Activated CD8-positive, alpha-beta T cell treated with anti-CD3 and anti-CD28 coated beads, Interleukin-2, amount 10 ng/mL, durations not matched to agents 7 days and 5 days (primary cell): ENCODE measurements around the gene CD200R1. TPM values are rescaled to one million over a fixed set of nuclear protein-coding genes. Genes with fewer than 3 reads are reported as not detected.

Source experiments
- ATAC-seq: fragments of 150-1000 bp; cut with Tn5 transposase; one replicate; pipeline ENCODE4 v1.10.0; 2021; ENCODE audit warnings: moderate library complexity
- CTCF ChIA-PET: fragments of 350-600 bp; sonication (Branson Sonifier 250); formaldehyde crosslinking; loops from one replicate; lab custom pipeline; 2021; ENCODE audit warnings: antibody characterized with exemption; lab: Charles Lee
- POLR2A ChIA-PET: fragments of 350-600 bp; sonication (Branson Sonifier 250); formaldehyde crosslinking; loops from one replicate; lab custom pipeline; 2021; ENCODE audit warnings: antibody characterized with exemption; lab: Charles Lee
- DNase-seq: peaks from one replicate; pipeline ENCODE4 v3.0.0-alpha.2; 2020
- H3K27ac Mint-ChIP-seq: one replicate; pipeline ENCODE4 v1.8.0; 2021; ENCODE audit warnings: mild to moderate bottlenecking, mixed read lengths
- H3K27me3 Mint-ChIP-seq: one replicate; pipeline ENCODE4 v1.8.0; 2021; ENCODE audit warnings: low read depth, mixed read lengths
- H3K36me3 Mint-ChIP-seq: one replicate; pipeline ENCODE4 v1.8.0; 2021; ENCODE audit warnings: low read depth, mixed read lengths
- H3K4me1 Mint-ChIP-seq: one replicate; pipeline ENCODE4 v1.8.0; 2021; ENCODE audit warnings: low read depth, mixed read lengths
- H3K4me3 Mint-ChIP-seq: one replicate; pipeline ENCODE4 v1.8.0; 2021; ENCODE audit warnings: mild to moderate bottlenecking, mixed read lengths
- H3K9me3 Mint-ChIP-seq: one replicate; pipeline ENCODE4 v1.8.0; 2022; ENCODE audit warnings: mixed read lengths; ENCODE audit not compliant: insufficient read depth
- total RNA-seq, 2 experiments: library from RNA; stranded (reverse); gene quantifications; one replicate each; pipeline ENCODE4 v1.2.3, GENCODE V29; 2021

The CD200R1 gene
- total RNA-seq, 2 experiments from 2014 or later: 6.4 to 7.8 TPM

DNA sequence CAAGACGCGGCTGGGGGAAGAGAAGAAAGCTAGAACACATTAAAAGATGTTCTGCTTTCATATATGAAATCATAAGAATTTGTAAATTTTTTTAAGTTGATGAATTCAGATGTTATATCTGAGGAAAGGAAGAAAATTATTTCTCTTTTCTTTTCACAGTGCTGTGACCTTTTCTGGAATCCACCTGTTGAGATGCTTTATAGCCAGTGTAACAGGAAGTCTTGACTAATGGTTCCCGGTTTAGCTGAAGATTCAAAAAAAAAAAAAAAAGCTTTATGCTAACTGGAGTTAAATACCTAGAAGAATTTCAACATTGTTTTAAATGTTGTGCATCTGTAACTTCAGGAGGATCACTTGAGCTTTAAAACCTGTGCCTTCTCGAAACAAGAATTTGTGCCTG lies 25.8 kb upstream of the CD200R1 start:
- Mint-ChIP-seq H3K36me3 (peaks cover 81% of the 10 kb centered on the region), H3K27me3 (no peaks in the 10 kb centered on the region), H3K27ac (peak overlapping the region; percentile 46), H3K4me3 (no peak overlapping the region), H3K4me1 (peaks cover 47% of the 10 kb centered on the region), H3K9me3 (no peaks in the 10 kb centered on the region)
- CTCF ChIA-PET: interaction anchor here (0.9 to 3.7 kb wide), 7 partner anchors 8 to 358 kb away, joined by 3 to 19 read pairs (median 6); partner anchors contain the start of gene GTPBP8
- POLR2A ChIA-PET: interaction anchor here (3.2 kb wide), 1 partner anchor 9 kb away, joined by 21 read pairs; the partner anchor contains the start of gene GTPBP8
- no peak for DNase-seq
- no peak for ATAC-seq

DNA sequence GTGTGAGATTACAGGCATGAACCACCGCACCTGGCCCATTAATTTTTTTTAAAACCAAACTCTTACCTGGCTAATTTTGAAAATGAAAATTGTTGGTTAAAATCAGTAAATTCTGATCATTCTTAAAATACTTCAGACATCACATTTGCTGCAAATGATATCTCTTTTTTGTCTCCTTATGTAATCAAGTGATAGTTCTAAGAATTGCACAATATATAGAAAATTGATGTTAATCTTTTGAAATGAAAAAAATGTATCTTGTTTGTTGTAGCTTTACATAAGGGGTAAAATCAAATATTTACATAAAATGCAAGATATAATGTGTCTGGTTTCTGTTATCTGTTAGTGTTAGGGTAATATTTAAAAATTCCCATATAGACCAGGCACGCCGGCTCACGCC lies 20.9 kb upstream of the CD200R1 start:
- no peaks in the 10 kb centered on the region for H3K27me3 Mint-ChIP-seq
- H3K36me3 Mint-ChIP-seq: peaks cover 56% of the 10 kb centered on the region
- ATAC-seq (no peak), DNase-seq (no peak)
- H3K27ac Mint-ChIP-seq: no peak overlapping the region
- CTCF ChIA-PET: interaction anchor here (1.2 kb wide), 1 partner anchor 12 kb away, joined by 3 read pairs; no protein-coding TSS in a partner anchor
- no peaks in the 10 kb centered on the region for H3K9me3 Mint-ChIP-seq
- peaks cover 42% of the 10 kb centered on the region for H3K4me1 Mint-ChIP-seq
- POLR2A ChIA-PET: interaction anchor here (1.2 kb wide), 1 partner anchor 17 kb away, joined by 3 read pairs; no protein-coding TSS in a partner anchor
- H3K4me3 Mint-ChIP-seq: no peak overlapping the region

DNA sequence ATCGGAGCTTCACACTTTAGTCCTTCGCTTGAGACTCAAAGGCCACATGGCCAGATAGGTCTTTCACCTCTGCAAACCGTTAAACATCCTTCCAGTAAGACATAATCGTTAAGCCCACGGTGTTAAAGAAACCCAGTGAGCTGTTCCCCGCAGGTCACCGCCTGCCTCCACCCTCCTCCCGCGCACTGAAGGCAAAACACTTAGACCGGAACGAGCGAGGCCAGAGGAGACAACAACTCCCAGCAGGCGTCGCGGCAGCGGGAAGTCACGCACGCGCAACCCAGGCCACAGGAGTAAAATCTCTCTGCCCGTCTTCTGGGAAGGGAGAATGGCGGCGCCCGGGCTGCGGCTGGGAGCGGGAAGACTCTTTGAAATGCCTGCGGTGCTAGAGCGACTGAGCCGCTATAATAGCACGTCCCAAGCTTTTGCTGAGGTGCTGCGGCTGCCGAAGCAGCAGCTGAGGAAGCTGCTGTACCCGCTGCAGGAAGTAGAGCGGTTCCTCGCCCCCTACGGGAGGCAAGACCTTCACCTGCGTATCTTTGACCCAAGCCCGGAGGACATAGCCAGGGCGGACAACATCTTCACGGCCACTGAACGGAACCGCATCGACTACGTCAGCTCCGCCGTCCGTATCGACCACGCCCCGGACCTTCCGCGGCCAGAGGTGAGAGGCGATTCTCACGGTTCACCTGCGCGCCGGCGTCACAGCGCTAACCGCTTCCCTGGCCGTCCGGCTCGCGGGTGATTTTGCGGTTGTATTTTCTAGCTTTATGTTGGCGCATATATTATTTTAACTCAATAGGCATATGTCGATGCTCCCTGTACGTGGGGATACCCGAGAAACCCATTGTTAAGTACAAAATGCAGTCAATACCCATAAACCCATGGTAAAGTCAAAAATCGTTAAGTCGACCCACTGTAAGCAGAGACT lies 16.0 kb upstream of the CD200R1 start, which contains the start of gene GTPBP8:
TSS of gene GTPBP8 (plus strand) at position 313 of the 931 bp plus-strand sequence. CDS start at position 329, 16 bp downstream.
- peaks cover 58% of the 10 kb centered on the region for H3K4me1 Mint-ChIP-seq
- no peaks in the 10 kb centered on the region for H3K9me3 Mint-ChIP-seq
- peaks cover 26% of the 10 kb centered on the region for H3K36me3 Mint-ChIP-seq
- ATAC-seq (peak; percentile 95), DNase-seq (peak; percentile 90)
- peak within 1 kb of the TSS; percentile 98 for H3K27ac Mint-ChIP-seq
- CTCF ChIA-PET: interaction anchor here (0.7 to 5.4 kb wide), 15 partner anchors 10 to 409 kb away, joined by 3 to 56 read pairs (median 7); partner anchors contain the start of gene CD200R1
- H3K4me3 Mint-ChIP-seq: peak within 1 kb of the TSS; percentile 93
- H3K27me3 Mint-ChIP-seq: no peaks in the 10 kb centered on the region
- POLR2A ChIA-PET: interaction anchor here (0.5 to 2.9 kb wide), 10 partner anchors 11 to 487 kb away, joined by 3 to 21 read pairs (median 4); partner anchors contain the start of gene CD200R1

DNA sequence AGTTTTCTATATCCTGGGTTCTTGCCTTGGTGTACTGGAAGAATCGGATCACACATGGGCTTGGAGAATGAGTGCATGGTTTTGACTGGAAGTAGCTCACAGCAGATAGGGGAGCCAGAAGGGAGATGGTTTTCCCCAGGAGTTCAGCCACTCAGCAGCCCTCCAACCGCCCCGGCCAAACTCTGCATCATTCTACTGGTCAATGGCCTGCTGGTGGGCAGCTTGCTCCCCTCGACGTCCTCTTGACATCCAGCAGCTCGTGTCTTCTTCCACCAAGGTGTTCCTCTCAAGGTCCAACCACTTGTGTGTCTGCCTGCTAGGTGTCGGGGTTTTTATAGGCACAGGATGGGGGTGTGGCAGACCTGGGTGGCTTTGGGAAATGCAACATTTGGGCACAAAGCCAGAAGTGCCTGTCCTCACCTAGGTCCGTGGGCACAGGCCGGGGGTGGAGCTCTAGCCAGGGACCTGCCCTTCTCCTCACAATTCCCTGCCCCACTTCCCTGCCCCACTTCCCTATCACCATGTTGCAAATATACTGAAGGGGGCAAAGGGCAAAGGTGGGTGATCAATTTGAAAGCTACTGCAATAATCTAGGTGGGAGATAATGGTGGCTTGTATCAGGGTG lies 12.9 kb upstream of the CD200R1 start:
- ChIA-PET POLR2A (interaction anchor here (0.8 to 1.0 kb wide), 2 partner anchors 13 to 374 kb away, joined by 3 read pairs; partner anchors contain the start of gene CD200R1), CTCF (interaction anchor here (0.8 to 5.4 kb wide), 9 partner anchors 9 to 346 kb away, joined by 3 to 56 read pairs (median 4); partner anchors contain the start of gene CD200R1)
- no peak for ATAC-seq
- H3K36me3 Mint-ChIP-seq: peaks cover 6% of the 10 kb centered on the region
- no peaks in the 10 kb centered on the region for H3K27me3 Mint-ChIP-seq
- H3K4me3 Mint-ChIP-seq: no peak overlapping the region
- no peaks in the 10 kb centered on the region for H3K9me3 Mint-ChIP-seq
- no peak overlapping the region for H3K27ac Mint-ChIP-seq
- DNase-seq: no peak
- peaks cover 38% of the 10 kb centered on the region for H3K4me1 Mint-ChIP-seq

DNA sequence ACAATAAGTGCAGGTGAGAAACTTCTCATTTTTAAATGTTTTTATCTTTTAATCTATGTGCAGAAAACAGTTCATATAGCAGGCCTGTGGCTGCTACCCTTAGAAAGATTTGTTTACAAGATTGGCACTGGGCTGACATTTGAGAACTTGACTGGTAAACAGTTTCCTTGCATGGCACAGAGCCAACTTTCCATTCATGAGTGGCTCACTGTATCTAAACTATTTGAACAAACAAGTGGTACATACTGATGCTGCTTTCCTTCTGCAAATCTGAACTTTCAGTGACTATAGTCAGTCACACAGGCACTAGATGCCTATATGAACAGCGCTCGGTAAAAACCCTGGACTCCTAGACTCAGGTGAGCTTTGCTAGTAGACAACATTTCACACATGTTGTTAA lies 9.6 kb upstream of the CD200R1 start:
- ChIA-PET CTCF (interaction anchor here (1.2 to 7.5 kb wide), 6 partner anchors 247 to 402 kb away, joined by 4 to 110 read pairs (median 7); partner anchors contain the start of gene CCDC80), POLR2A (interaction anchor here (0.5 kb wide), 1 partner anchor 1798 kb away, joined by 3 read pairs; no protein-coding TSS in a partner anchor)
- ATAC-seq (peak; percentile 27), DNase-seq (no peak)
- Mint-ChIP-seq H3K4me3 (no peak overlapping the region), H3K9me3 (no peaks in the 10 kb centered on the region), H3K36me3 (no peaks in the 10 kb centered on the region), H3K27ac (no peak overlapping the region), H3K27me3 (no peaks in the 10 kb centered on the region), H3K4me1 (peaks cover 14% of the 10 kb centered on the region)

DNA sequence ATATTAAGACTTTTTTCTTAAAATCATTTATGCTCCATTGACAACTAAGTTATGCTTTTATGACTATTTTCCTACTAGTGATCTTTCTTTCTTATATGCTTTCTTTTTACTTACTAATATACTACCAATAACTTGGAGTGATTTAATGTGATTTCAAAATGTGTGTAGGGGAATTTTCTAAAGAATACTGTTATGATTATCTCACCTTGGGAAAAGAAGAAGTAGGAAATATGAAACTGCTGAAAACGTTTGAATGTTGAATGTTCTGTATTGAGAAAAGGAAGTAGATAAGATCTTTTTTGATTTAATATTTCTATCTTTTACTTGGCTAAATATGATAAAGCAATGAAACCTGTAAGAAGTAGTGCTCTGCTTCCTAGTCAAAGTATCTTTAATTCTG lies 7.8 kb upstream of the CD200R1 start:
- Mint-ChIP-seq H3K27ac (no peak overlapping the region), H3K4me1 (peaks cover 20% of the 10 kb centered on the region), H3K36me3 (no peaks in the 10 kb centered on the region), H3K9me3 (no peaks in the 10 kb centered on the region), H3K27me3 (no peaks in the 10 kb centered on the region), H3K4me3 (no peak overlapping the region)
- POLR2A ChIA-PET: interaction anchor here (1.2 kb wide), 1 partner anchor 10 kb away, joined by 4 read pairs; no protein-coding TSS in a partner anchor
- ATAC-seq (no peak), DNase-seq (no peak)
- CTCF ChIA-PET: interaction anchor here (1.0 to 7.5 kb wide), 5 partner anchors 10 to 400 kb away, joined by 5 to 118 read pairs (median 9); partner anchors contain the start of gene CCDC80

DNA sequence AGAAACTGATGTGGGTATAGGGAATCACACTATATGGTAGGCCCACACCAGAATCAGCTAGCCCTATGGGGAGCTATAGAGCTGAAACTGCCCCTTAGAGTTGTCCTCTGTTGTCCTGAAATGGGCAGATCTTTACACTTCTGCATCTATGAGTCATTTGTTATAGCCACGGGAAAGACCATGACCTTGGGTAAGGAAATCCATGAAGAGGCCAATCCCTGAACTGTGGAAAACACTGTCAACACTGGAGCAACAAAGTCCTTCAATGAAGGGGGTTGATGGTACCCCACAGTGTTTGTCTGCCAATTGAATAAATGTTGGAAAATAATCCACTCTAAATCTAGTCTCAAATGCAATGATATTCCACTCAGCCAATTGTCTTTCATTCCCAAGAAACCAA lies 5.2 kb upstream of the CD200R1 start:
- Mint-ChIP-seq H3K4me1 (peaks cover 31% of the 10 kb centered on the region), H3K27me3 (no peaks in the 10 kb centered on the region), H3K36me3 (no peaks in the 10 kb centered on the region), H3K9me3 (no peaks in the 10 kb centered on the region), H3K4me3 (no peak overlapping the region), H3K27ac (no peak overlapping the region)
- ChIA-PET POLR2A (no interaction called here), CTCF (interaction anchor here (0.7 to 7.5 kb wide), 13 partner anchors 9 to 401 kb away, joined by 3 to 118 read pairs (median 8); partner anchors contain the start of genes CCDC80, CD200R1L and GTPBP8)
- no peak for ATAC-seq
- no peak for DNase-seq

DNA sequence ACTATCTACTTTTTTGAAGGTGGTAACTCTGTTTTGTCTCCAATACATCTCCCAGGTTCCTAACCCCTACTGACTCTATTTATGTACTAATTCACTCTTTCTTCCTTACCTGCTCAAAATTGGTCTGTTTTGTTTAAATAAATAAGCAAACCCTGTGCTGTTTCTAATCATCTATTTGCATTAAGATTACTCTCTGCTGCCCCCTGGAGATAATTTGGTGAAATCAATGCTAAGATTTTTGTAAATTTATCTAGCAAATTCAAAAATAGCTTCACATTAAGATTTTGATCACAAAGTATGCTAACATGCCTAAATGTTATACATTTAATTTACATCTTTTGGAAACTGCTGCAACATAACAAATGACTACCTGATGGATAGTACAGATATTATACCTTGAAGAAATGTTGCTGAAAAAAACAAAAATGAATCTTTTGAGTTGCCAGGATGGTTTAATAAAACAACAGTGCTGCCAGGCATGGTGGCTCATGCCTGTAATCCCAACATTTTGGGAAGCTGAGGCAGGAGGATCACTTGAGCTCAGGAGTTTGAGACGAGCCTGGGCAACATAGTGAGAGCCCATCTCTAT lies 4.4 kb upstream of the CD200R1 start:
- DNase-seq (peak; percentile 47), ATAC-seq (no peak)
- Mint-ChIP-seq H3K4me1 (peaks cover 37% of the 10 kb centered on the region), H3K9me3 (no peaks in the 10 kb centered on the region), H3K27ac (no peak overlapping the region), H3K27me3 (no peaks in the 10 kb centered on the region), H3K4me3 (no peak overlapping the region), H3K36me3 (no peaks in the 10 kb centered on the region)
- POLR2A ChIA-PET: interaction anchor here (0.7 kb wide), 1 partner anchor 11 kb away, joined by 3 read pairs; no protein-coding TSS in a partner anchor
- CTCF ChIA-PET: interaction anchor here (0.6 to 7.5 kb wide), 36 partner anchors 10 to 686 kb away, joined by 3 to 118 read pairs (median 5); partner anchors contain the start of genes CCDC80, CD200R1L, GTPBP8 and SLC9C1

DNA sequence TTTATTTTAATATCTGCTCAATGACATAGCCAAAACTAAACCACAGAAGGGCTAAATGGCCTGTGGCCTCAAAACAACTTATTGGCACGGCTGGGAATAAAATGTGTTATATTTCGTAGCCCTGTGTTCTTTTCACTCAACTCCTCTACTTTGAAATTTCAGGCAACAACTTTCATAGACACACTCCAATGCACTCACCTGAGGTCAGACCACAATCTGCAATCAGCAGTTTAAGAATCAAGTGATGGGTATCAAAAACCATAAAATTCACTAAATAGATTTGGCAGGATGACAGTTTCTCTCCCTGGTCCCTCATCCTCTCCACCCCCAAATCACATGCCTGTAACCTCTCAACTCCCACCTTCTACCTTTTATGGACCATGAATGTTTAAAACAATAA lies 2.0 kb upstream of the CD200R1 start:
- H3K4me1 Mint-ChIP-seq: peaks cover 52% of the 10 kb centered on the region
- no peaks in the 10 kb centered on the region for H3K9me3 Mint-ChIP-seq
- ChIA-PET POLR2A (interaction anchor here (0.6 kb wide), 1 partner anchor 98 kb away, joined by 3 read pairs; no protein-coding TSS in a partner anchor), CTCF (interaction anchor here (1.0 to 7.1 kb wide), 6 partner anchors 11 to 334 kb away, joined by 3 to 99 read pairs (median 4); partner anchors contain the start of gene GTPBP8)
- no peaks in the 10 kb centered on the region for H3K27me3 Mint-ChIP-seq
- H3K4me3 Mint-ChIP-seq: no peak overlapping the region
- DNase-seq (no peak), ATAC-seq (no peak)
- H3K36me3 Mint-ChIP-seq: no peaks in the 10 kb centered on the region
- H3K27ac Mint-ChIP-seq: peak overlapping the region; percentile 12

DNA sequence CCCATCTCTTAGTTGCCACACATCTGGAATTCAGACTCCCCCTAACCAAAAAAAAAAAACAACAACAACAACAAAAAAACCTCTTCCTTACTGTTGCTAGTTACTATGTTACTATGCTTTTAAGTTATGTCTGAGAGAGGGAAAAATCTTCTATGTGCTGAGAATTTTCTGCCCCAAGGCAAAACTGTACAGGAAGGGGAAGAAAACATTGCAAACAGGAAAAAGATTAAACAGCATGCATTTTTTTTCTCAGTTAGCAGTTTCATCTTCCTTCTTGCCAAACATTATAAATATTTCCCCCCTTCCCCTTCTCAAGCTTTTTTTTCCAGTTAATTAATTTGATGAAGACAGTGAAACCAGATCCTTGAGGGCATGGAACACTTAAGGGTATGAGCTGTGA lies 1.1 kb upstream of the CD200R1 start:
- ChIA-PET CTCF (interaction anchor here (0.8 to 7.1 kb wide), 7 partner anchors 15 to 394 kb away, joined by 3 to 99 read pairs (median 4); partner anchors contain the start of gene GTPBP8), POLR2A (no interaction called here)
- Mint-ChIP-seq H3K36me3 (no peaks in the 10 kb centered on the region), H3K9me3 (no peaks in the 10 kb centered on the region), H3K27ac (peak overlapping the region; percentile 51), H3K27me3 (no peaks in the 10 kb centered on the region), H3K4me3 (peak overlapping the region; percentile 19), H3K4me1 (peaks cover 56% of the 10 kb centered on the region)
- no peak for ATAC-seq
- no peak for DNase-seq
